Adipocyte (in vitro differentiated cells): ENCODE data around the gene GPR183.

Experiments
- DNase-seq: peaks from one replicate; pipeline ENCODE4 v3.0.0-alpha.2; 2015; ENCODE audit warnings: low read depth
- H3K27me3 ChIP-seq: replicated peaks from 2 replicates; pipeline ENCODE4 v1.7.0; 2013; ENCODE audit warnings: mild to moderate bottlenecking, low read length, moderate library complexity; ENCODE audit not compliant: control insufficient read depth, insufficient read depth
- H3K36me3 ChIP-seq: 2 replicates; pipeline ENCODE4 v1.7.0; 2013; ENCODE audit warnings: low read length, mild to moderate bottlenecking, moderate library complexity; ENCODE audit not compliant: control insufficient read depth, insufficient read depth, severe bottlenecking
- H3K4me1 ChIP-seq: 2 replicates; pipeline ENCODE4 v1.7.0; 2013; ENCODE audit warnings: mild to moderate bottlenecking, low read length, moderate library complexity; ENCODE audit not compliant: control insufficient read depth, insufficient read depth
- H3K4me3 ChIP-seq: 2 replicates; pipeline ENCODE4 v1.7.0; 2013; ENCODE audit warnings: mild to moderate bottlenecking, low read length, moderate library complexity
- H3K9ac ChIP-seq: 2 replicates; pipeline ENCODE4 v1.7.0; 2013; ENCODE audit warnings: mild to moderate bottlenecking, low read length, moderate library complexity
- H3K9me3 ChIP-seq: 2 replicates; pipeline ENCODE4 v1.7.0; 2013; ENCODE audit warnings: mild to moderate bottlenecking, low read length, moderate library complexity; ENCODE audit not compliant: control insufficient read depth

Gene GPR183

DNA sequence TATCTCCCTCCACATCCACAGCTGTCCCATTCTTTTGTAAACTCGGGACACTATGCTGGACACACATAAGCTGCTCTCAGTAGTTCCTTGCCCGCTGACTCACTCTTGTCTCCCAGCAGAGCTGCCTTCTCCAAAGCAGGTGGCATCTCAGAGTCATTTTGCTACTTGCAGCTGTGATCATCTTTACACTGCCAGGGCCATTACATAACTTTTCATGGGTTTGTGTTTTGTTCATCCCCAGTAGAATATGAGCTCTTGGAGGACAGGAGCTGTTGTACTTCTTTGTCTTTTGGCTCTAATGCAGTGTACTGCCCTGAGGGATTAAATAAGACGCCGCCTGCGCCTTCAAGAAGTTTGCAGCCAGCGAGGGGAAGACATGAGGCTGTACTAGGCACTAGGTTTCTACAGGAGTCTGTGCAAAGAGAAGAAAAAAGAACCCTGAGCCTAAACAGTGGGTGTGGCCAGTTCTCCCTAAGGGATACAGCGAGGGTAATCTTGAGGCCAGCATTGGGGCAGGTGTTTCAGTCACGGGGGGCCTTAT is 40.8 kb upstream of the GPR183 start:
- DNase-seq: no peak
- Histone ChIP-seq H3K4me1 (no peaks in the 10 kb centered on the region), H3K4me3 (no peak overlapping the region), H3K27me3 (no peaks in the 10 kb centered on the region), H3K9ac (no peak overlapping the region), H3K9me3 (no peaks in the 10 kb centered on the region), H3K36me3 (peaks cover 42% of the 10 kb centered on the region)

DNA sequence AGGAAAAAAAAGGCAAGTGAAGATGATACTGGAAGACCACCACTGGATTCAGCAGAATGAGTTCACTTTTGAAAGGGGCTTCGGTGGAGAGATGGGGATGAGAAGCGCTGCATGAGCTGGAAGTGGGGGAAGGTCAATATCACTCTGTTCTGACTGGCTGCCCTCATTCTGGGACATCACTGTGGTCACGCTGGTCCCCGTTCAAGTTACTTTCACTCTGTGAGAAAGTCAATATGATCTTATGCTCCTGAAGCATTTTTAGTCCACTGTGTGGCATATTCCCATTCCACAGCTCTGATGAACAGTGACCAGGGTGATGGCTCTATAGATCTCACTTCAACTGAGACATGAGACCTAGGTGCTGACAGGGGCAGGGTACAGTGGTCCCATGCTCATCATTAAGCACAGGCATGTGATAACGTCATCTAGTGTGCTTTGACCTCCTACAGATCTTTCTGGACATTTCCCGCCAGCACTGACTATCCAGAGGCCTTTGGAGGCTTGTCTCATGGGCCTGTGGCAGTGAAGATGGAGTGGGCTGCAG is 40.2 kb upstream of the GPR183 start:
- DNase-seq: no peak
- Histone ChIP-seq H3K36me3 (peaks cover 44% of the 10 kb centered on the region), H3K4me1 (no peaks in the 10 kb centered on the region), H3K9me3 (no peaks in the 10 kb centered on the region), H3K27me3 (no peaks in the 10 kb centered on the region), H3K9ac (no peak overlapping the region), H3K4me3 (no peak overlapping the region)

DNA sequence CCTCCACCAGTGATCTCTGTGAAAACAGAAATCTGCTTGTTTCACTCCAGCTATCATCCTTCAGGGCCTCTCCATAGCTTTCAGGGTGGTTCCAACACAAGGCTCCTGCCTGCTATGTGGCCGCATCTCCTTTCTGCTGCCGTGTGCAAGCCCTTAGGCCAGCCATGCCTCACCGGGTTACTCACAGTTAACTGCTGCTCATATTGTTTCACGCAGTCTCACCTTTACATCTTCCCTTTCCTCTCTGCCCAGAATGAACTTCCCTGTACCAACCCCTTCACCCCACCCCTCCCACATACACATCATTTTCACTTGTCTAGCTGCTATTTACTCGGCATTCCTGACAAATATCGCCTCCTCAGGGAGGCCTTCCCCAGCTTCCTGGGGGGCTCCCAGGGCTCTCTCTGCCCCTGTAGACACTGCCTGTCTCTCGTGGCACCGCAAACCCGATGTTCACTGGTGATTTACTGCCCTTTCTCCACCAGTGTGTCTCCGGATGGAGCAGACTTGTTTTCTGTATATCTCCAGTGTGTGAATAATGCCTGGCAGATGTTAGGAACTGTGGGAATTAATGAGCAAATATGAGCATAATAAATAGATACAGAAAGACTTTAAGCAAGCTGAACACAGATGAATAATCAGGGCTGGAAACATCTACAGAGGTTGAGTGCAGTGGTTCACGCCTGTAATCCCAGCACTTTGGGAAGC is 39.3 kb upstream of the GPR183 start:
- H3K4me3 ChIP-seq: no peak overlapping the region
- H3K9me3 ChIP-seq: no peaks in the 10 kb centered on the region
- DNase-seq: no peak
- H3K9ac ChIP-seq: no peak overlapping the region
- no peaks in the 10 kb centered on the region for H3K4me1 ChIP-seq
- H3K36me3 ChIP-seq: peaks cover 52% of the 10 kb centered on the region
- H3K27me3 ChIP-seq: no peaks in the 10 kb centered on the region

DNA sequence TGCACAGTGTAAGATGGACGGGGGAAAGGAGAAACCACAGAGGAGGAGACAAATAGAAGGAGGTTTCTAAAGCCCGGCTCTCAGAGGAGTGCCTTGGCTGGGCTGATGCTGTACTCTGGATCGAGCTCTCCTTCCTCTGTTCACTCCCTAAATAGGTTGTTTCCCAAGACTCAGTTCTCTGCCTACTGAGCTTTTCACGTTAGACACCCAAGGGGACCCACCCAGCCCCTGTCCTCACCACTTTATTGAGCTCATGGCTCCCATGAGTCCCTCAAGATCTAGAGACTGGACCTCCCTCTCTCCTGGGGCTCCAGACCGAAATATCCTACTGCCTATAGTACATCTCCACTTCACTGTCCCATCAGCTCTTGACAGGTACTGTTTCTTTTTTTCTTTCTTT is 38.1 kb upstream of the GPR183 start:
- H3K9ac ChIP-seq: no peak overlapping the region
- H3K4me1 ChIP-seq: peaks cover 2% of the 10 kb centered on the region
- no peaks in the 10 kb centered on the region for H3K27me3 ChIP-seq
- no peak overlapping the region for H3K4me3 ChIP-seq
- no peak for DNase-seq
- H3K9me3 ChIP-seq: no peaks in the 10 kb centered on the region
- peaks cover 63% of the 10 kb centered on the region for H3K36me3 ChIP-seq

DNA sequence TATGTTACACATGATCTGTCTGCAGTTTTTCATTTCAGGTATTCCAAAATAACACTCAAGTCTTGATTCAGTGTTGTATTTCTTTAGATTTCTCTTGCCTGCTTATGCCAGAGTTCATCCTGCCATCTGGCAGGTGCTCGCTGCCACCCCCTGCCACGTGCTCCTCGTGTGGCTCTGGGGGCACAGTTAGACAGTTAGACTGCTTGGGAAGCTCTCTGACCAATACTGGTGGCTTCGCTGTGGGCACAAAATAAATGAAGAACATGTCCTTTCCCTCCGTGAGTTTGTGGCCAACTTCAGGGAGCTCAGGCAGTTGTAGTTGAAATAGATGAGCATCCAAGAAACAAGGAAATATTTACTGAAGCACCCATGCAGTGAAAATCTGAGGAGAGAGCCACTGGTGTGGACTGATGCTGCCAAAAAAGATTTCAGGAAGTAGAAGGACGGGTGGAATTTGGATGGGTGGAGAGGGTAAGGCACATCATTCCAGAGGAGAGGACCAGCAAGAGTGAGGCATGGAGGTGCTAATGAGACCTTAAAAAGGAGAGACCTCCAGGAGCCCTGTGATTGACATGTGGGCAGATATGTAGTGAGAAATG is 37.5 kb upstream of the GPR183 start:
- Histone ChIP-seq H3K4me3 (no peak overlapping the region), H3K4me1 (peaks cover 8% of the 10 kb centered on the region), H3K36me3 (peaks cover 61% of the 10 kb centered on the region), H3K27me3 (no peaks in the 10 kb centered on the region), H3K9ac (no peak overlapping the region), H3K9me3 (no peaks in the 10 kb centered on the region)
- no peak for DNase-seq

DNA sequence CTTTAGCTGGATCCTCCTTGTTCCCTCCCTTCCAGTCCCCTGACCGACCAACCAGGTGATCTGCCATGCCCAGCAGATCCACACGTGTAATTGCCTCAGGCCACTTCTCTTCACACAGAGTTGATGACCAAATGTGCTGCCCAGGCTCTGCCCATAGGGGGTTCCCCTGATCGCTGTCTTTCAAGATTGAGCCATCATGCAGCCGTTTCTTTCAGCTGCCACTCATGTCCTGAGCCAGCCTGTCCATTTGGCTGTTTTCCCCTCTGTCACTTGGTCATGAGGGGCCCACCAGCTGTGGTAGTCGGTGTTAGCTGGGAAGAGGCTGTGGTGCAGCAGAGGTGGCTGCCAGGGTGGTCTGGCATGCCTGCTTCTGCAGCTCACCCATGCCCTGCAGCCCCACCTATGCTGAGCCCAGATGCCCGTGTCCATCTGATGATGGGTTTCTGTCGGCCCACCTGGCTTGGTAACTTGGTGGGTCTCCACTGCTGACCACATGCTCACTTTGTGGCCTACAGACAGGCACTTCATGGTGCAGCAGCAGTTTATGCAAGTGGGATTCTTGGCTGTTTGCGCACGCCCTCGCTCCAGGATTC is 35.6 kb upstream of the GPR183 start:
- Histone ChIP-seq H3K36me3 (peaks cover 48% of the 10 kb centered on the region), H3K4me1 (peaks cover 10% of the 10 kb centered on the region), H3K9me3 (no peaks in the 10 kb centered on the region), H3K9ac (no peak overlapping the region), H3K4me3 (no peak overlapping the region), H3K27me3 (no peaks in the 10 kb centered on the region)
- DNase-seq: no peak

DNA sequence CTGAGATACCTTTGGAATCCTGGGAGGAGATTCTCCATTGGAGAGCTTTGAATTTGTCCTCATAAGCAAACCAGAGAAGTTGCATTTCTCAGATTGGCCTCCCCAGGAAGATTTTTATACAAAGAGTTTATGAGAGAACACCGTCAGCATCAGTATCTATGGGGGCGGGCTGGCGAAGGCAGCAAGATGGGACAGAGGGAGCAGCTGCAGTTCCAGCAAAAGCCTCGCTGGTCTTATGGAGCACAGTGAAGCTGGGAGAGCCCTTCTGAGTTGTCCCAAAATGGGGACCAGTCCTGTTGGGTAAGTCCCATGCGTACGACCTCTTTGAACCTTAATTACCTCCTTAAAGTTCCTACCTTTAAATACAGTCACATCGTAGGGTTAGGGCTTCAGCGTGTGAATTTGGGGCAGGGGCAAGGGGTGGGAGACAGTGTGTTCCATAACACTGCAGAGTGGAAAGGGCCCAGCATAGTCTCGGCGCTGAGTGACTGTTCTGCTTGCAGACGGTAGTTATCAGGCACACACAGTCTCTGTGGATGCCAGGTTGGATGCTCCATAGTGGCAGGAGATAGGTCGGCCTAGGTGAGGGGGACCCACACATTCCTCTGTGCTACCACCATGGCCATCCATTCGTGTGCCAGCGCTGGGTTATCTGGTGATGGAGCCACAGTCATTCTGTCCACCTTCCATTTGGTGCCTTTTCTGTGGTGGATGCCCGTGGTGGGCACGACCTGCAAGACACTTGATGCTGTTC is 34.9 kb upstream of the GPR183 start:
- no peak for DNase-seq
- Histone ChIP-seq H3K36me3 (peaks cover 42% of the 10 kb centered on the region), H3K4me3 (no peak overlapping the region), H3K9ac (no peak overlapping the region), H3K9me3 (no peaks in the 10 kb centered on the region), H3K27me3 (no peaks in the 10 kb centered on the region), H3K4me1 (peaks cover 10% of the 10 kb centered on the region)

DNA sequence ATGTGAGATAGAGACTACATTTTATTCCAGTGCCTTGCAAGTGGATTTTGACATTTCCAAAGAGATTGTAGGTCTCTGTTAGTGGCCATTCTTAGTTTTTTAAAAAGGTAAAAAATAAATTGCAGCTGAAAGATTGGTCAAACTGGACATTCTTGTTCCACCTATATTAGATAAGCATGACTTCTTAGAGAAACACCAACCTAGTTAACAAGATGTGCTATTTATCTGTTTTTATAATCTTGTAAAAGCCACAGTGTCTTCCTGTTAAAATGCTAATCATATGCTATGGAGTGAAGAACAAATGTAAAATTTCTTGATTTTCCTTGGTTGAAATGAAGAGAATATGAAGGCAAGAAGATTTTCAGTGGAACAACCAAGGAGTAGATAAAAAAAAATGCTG is 33.4 kb upstream of the GPR183 start:
- DNase-seq: no peak
- Histone ChIP-seq H3K27me3 (no peaks in the 10 kb centered on the region), H3K4me1 (peaks cover 10% of the 10 kb centered on the region), H3K9me3 (no peaks in the 10 kb centered on the region), H3K4me3 (no peak overlapping the region), H3K9ac (no peak overlapping the region), H3K36me3 (peaks cover 42% of the 10 kb centered on the region)

DNA sequence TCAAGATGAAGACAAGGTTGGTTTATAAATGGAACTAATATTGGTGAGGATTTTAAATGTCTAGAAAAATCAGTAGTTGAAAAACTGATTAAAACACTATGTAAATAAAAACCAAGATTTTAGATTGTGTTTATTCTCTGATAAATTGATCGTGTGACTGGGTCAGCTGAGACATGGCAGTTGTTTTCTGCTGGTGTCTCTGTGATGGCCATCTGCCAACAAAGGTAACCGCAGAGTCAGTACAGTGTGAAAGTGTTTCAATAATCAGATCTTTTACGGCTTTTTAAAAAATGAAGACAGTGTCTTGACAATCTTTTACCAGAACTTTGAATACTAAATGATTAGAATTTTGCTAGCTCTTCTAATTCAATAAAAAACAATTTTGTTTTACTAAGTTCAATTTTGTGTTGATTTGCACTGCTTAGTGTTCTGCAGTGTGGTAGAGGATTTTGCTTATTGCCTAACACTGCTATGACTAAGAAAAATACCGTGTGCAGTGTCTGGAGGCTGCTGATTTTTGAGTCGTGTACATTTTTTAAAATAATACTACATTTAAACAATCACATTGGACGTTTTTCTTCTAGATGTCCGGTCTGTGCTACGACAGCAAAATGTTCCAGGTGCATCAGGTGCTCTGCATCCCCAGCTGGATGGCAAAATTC is 32.7 kb upstream of the GPR183 start:
- H3K36me3 ChIP-seq: peaks cover 41% of the 10 kb centered on the region
- peak; percentile 74 for DNase-seq
- H3K4me3 ChIP-seq: no peak overlapping the region
- no peak overlapping the region for H3K9ac ChIP-seq
- no peaks in the 10 kb centered on the region for H3K27me3 ChIP-seq
- peaks cover 10% of the 10 kb centered on the region for H3K4me1 ChIP-seq
- H3K9me3 ChIP-seq: no peaks in the 10 kb centered on the region

DNA sequence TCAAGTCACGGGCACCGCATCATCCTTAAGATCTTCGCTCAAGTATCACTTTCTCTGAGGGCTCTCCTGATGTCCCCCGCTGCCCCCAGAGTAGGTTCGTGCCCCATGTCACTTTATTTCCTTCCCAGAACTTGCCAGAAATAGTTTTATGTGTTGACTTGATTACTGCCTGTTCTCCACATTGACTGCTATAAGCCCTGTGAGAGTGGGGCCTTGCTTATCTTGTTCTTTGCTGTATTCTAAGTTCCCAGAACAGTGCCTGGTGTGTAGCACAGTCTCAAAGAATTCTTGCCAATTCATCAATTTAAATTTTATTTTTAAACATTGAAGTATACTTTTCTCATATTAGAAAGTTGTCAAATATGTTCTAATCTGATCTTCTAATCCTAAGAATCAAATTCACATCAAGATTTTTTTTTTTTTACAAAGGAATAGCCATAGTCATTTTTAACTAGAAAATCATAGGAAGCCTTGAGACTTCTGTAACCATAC is 32.1 kb upstream of the GPR183 start:
- no peak for DNase-seq
- no peak overlapping the region for H3K4me3 ChIP-seq
- H3K36me3 ChIP-seq: peaks cover 36% of the 10 kb centered on the region
- H3K27me3 ChIP-seq: no peaks in the 10 kb centered on the region
- no peak overlapping the region for H3K9ac ChIP-seq
- H3K9me3 ChIP-seq: no peaks in the 10 kb centered on the region
- H3K4me1 ChIP-seq: peaks cover 10% of the 10 kb centered on the region
